Cerebellar cortex (tissue), 1 donor: ENCODE measurements around the gene IGSF23.
"Not testable (repeated sequence)": the region's sequence is repeated elsewhere in the genome, so short reads cannot be mapped to it uniquely, and the experiment has no call there.

Source experiments
- DNase-seq: peaks from one replicate; pipeline ENCODE4 v3.0.0-alpha.2; 2015; ENCODE audit warnings: low spot score

The IGSF23 gene

GRCh38 chr19:44666852-44667556, 53.6 kb downstream of the IGSF23 start:
- DNase-seq, result no peak

GRCh38 chr19:44668985-44669764, 55.8 kb downstream of the IGSF23 start:
- no peak for DNase-seq

GRCh38 chr19:44670027-44670426, 56.7 kb downstream of the IGSF23 start:
- DNase-seq, result not testable (repeated sequence)

DNA sequence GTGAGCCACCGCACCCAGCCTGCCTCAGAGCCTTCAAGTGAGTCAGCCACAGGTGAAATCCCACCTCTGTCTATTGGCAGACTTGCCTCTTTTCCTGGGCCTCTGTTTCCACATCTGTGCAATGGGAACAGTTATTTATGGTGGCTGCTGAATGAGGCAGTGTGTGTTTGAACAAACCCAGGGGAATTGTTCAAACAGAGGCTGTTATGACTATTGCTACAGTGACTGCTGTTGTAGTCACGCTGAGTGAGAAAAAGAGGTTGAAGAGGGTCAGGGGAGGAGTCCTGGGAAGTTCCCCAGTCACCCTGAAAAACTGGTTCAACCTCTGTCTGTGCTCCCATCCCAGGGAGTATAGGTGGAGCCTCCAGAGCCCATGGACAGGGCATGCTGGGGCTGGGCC, 58.0 kb downstream of the IGSF23 start, which contains the start of gene CEACAM19:
Gene CEACAM19, plus strand, starts transcription at position 83 of the 400 bp plus-strand sequence. CDS start 450 bp downstream, outside the sequence.
- no peak for DNase-seq

- no peak for DNase-seq
Measured at GRCh38 chr19:44672226-44672625, 58.9 kb downstream of the IGSF23 start.

GRCh38 chr19:44673510-44673909, 60.1 kb downstream of the IGSF23 start:
- DNase-seq, result no peak

DNA sequence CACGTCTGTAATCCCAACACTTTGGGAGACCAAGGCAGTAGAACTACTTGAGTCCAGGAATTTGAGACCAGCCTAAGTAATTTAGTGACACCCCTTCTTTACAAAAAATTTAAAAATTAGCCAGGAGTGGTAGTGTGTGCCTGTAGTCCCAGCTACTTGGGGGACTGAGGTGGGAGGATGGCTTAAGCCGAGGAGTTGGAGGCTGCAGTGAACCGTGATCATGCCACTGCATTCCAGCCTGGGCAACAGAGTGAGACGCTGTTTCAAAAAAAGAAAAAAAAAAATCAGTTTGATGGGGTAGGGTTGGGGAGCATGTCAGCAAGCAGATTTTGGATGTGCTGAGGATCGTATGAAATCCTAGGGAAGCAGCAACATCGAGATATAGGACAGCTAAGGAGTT, 62.2 kb downstream of the IGSF23 start:
- no peak for DNase-seq

GRCh38 chr19:44677019-44677811, 63.9 kb downstream of the IGSF23 start:
- no peak for DNase-seq

GRCh38 chr19:44680536-44680935, 67.2 kb downstream of the IGSF23 start:
- DNase-seq, result no peak

DNA sequence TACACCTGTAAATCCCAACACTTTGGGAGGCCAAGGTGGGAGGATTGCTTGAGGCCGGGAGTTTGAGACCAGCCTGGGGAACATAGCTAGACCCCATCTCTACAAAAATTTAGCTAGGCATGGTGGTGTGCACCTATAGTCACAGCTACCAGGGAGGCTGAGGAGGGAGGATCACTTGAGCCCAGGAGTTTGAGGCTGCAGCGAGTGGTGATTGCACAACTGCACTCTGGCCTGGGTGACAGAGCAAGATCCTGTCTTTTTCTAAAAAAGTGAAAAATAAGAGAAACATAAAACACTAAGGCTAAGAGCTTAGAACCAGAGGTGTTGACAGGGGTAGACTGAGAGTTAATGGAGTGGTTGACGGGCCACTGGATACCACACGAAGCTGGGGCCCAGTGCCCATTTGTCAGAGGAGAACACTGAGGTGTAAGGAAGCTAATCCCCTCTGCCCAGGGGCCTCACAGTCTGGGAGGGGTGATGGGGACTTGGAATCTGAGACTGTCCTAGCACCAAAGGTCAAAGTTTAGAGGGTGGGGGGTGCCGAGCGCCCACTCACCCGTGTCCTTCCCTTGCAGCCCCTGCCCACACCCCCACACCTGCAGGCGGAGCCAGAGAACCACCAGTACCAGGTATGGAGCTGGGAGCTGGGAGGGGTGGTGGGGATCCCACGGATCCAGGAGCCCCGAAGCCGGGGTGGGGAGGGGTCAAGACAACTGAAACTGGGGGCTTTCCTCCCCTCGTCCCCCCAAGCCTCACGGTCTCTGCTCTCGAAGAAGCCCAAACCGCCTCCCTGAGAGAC, 68.8 kb downstream of the IGSF23 start:
- DNase-seq, result no peak

- DNase-seq, result no peak
Measured at GRCh38 chr19:44682807-44683206, 69.4 kb downstream of the IGSF23 start.

GRCh38 chr19:44683434-44684210, 70.3 kb downstream of the IGSF23 start:
- no peak for DNase-seq

DNA sequence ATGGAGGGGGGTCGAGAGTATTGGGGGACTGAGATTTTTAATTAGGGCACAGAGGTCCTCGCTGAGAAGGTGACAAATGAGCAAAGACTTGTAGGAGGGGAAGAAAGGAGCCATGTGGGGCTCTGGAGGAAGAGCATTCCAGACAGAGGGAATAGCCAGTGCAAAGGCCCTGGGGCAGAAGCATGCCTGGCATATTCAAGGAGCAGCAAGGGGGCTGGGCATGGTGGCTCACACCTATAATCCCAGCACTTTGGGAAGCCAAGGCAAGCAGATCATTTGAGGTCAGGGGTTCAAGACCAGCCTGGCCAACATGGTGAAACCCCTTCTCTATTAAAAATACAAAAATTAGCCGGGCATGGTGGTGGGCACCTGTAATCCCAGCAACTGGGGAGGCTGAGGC, 71.0 kb downstream of the IGSF23 start:
- not testable (repeated sequence) for DNase-seq

DNA sequence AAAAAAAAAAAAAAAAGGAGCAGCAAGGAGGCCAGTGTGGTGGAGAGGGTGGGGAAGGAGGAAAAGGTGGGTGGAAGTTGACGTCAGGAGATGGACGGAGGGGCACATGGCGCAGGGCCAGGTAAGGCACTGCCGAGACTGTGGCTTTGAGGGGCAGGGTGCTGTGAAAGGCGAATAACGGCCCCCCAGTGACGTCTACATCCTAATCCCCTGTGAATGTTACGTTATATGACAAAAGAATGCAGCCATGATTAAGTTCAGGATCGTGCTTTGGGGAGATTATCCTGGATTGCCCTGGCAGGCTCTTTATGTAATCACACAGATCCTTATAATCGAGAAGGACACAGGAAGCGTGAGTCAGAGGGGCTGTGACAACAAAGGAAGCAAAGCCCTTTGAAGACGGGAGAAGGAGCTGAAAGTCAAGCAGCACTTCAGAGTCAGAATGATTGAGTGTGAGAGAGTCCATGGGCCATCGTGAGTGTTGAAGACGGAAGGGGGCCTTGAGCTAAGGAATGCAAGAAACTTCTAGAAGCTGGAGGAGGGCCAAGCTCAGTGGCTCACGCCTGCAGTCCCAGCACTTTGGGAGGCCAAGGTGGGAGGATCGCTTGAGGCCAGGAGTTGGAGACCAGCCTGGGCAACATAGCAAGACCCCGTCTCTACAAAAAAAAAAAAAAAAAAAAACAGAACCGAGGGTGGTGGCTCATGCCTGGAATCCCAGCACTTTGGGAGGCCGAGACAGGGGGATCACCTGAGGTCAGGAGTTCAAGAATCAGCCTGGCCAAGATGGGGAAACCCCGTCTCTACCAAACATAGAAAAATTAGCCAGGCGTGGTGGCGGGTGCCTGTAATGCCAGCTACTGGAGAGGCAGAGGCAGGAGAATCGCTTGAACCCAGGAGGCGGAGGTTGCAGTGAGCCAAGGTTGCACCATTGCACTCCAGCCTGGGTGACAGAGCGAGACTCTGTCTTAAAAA, 71.8 kb downstream of the IGSF23 start:
- DNase-seq, result no peak

DNA sequence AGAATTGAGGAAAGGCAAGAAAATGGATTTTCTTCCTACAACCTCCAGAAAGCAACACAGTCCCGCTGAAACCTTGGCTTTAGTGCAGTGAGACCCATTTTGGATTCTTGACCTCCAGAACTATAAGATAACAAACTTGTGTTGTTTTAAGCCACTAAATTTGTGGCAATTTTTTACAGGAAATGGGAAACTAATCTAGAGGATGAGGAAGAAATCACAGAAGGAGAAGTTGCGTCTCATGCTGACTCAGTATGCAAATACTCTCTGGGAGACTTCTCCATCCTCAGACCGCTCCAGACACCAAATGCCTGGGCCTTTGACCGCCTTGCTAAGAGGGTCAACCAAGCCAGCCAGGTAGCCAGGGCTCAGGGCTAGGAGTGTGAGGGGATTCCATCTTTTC, 72.5 kb downstream of the IGSF23 start:
- no peak for DNase-seq
